OCI-LY3 (cell line): ENCODE data around the gene ZSCAN16.

Experiments
- H2AFZ ChIP-seq: fragments of 200-600, 300-600 bp; shearing (Covaris generic); 2 replicates; pipeline ENCODE4 v1.6.0; 2014; ENCODE audit warnings: antibody characterized with exemption, low read depth, low read length
- H3K27ac ChIP-seq: fragments of 200-600, 300-600 bp; sonication (generic); 2 replicates; pipeline ENCODE4 v1.5.1; 2014; ENCODE audit warnings: mild to moderate bottlenecking, low read length, moderate library complexity, mixed read lengths
- H3K27me3 ChIP-seq: fragments of 200-600, 300-600 bp; sonication (generic); 2 replicates; pipeline ENCODE4 v1.6.1; 2014; ENCODE audit warnings: low read depth, low read length, mixed read lengths
- H3K36me3 ChIP-seq: fragments of 200-600, 300-600 bp; sonication (generic); replicated peaks from 2 replicates; pipeline ENCODE3; 2014; ENCODE audit warnings: low read depth, low read length, mixed read lengths
- H3K4me1 ChIP-seq: fragments of 300-600, 200-600 bp; sonication (generic); 2 replicates; pipeline ENCODE4 v1.6.1; 2014; ENCODE audit warnings: low read length, mixed read lengths
- H3K4me2 ChIP-seq: fragments of 200-600, 300-600 bp; sonication (generic); 2 replicates; pipeline ENCODE4 v1.6.1; 2014; ENCODE audit warnings: low read length, mixed read lengths
- H3K4me3 ChIP-seq: fragments of 300-600, 200-600 bp; sonication (generic); 2 replicates; pipeline ENCODE4 v1.5.1; 2014; ENCODE audit warnings: antibody characterized with exemption, mild to moderate bottlenecking, low read length, moderate library complexity
- H3K79me2 ChIP-seq: fragments of 300-600, 200-600 bp; shearing (Covaris generic); 2 replicates; pipeline ENCODE4 v1.6.1; 2014; ENCODE audit warnings: mild to moderate bottlenecking, low read length, mixed read lengths
- H3K9ac ChIP-seq: fragments of 300-600, 200-600 bp; shearing (Covaris generic); 2 replicates; pipeline ENCODE4 v1.6.0; 2014; ENCODE audit warnings: mild to moderate bottlenecking, low read length, moderate library complexity
- H3K9me3 ChIP-seq: fragments of 200-600, 300-600 bp; shearing (Covaris generic); 2 replicates; pipeline ENCODE4 v1.6.1; 2014; ENCODE audit warnings: low read length, mixed read lengths; ENCODE audit not compliant: insufficient read depth
- H4K20me1 ChIP-seq: fragments of 200-600, 300-600 bp; sonication (generic); 2 replicates; pipeline ENCODE4 v1.6.1; 2016; ENCODE audit warnings: low read length, mixed read lengths; ENCODE audit not compliant: insufficient read depth
- CTCF ChIP-seq: fragments of 200-600, 300-600 bp; sonication (generic); IDR thresholded peaks from 2 replicates; pipeline ENCODE4 v1.5.1; 2014; ENCODE audit warnings: antibody characterized with exemption, low read length, low read depth
- EZH2phosphoT487 ChIP-seq: fragments of 200-600 bp; shearing (Covaris generic); IDR thresholded peaks from 2 replicates; pipeline ENCODE4 v1.6.1; 2018; ENCODE audit warnings: antibody characterized with exemption, mixed run types, low read depth

ZSCAN16 gene

GRCh38 chr6:28159029-28159607 is 34.7 kb downstream of the ZSCAN16 start:
- Histone ChIP-seq H4K20me1 (no peaks in the 10 kb centered on the region), H3K4me3 (no peak overlapping the region), H3K4me1 (no peaks in the 10 kb centered on the region), H3K27ac (no peak overlapping the region), H3K79me2 (no peaks in the 10 kb centered on the region), H3K36me3 (peaks cover 28% of the 10 kb centered on the region), H3K27me3 (no peaks in the 10 kb centered on the region), H3K9ac (no peak overlapping the region), H3K4me2 (no peak overlapping the region), H2AFZ (no peak overlapping the region), H3K9me3 (no peaks in the 10 kb centered on the region)
- no peak for TF ChIP-seq EZH2phosphoT487
- TF ChIP-seq CTCF = no peak

DNA sequence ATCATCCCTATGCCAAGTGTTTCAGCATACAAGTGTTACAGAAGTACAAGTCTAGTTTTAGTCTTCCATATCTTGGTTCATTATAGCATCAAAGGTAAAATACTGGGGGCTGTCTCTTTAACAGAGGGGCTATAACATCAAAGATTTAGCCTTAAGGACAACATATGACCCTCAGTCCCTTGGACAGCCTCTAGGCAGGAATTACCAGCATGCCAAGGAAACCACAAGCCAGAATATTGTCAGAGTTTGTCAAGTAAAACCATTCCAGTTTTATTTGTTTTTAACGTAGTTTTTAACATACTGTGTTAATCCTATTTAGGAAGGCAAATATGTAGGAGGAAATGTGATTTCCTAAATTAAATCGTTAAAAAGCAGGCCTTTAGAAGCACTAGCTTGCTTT is 35.8 kb downstream of the ZSCAN16 start:
- no peaks in the 10 kb centered on the region for H3K27me3 ChIP-seq
- peaks cover 17% of the 10 kb centered on the region for H3K36me3 ChIP-seq
- H3K4me3 ChIP-seq = no peak overlapping the region
- H2AFZ ChIP-seq = no peak overlapping the region
- H4K20me1 ChIP-seq = no peaks in the 10 kb centered on the region
- TF ChIP-seq CTCF (no peak), EZH2phosphoT487 (no peak)
- H3K4me2 ChIP-seq = no peak overlapping the region
- H3K9me3 ChIP-seq = no peaks in the 10 kb centered on the region
- H3K27ac ChIP-seq = no peak overlapping the region
- no peak overlapping the region for H3K9ac ChIP-seq
- H3K4me1 ChIP-seq = no peaks in the 10 kb centered on the region
- H3K79me2 ChIP-seq = no peaks in the 10 kb centered on the region

GRCh38 chr6:28161410-28162079 is 37.1 kb downstream of the ZSCAN16 start:
- Histone ChIP-seq H3K4me1 (no peaks in the 10 kb centered on the region), H3K4me2 (no peak overlapping the region), H3K27me3 (no peaks in the 10 kb centered on the region), H3K36me3 (peaks cover 5% of the 10 kb centered on the region), H3K9ac (no peak overlapping the region), H2AFZ (no peak overlapping the region), H3K4me3 (no peak overlapping the region), H3K79me2 (no peaks in the 10 kb centered on the region), H4K20me1 (no peaks in the 10 kb centered on the region), H3K27ac (no peak overlapping the region), H3K9me3 (no peaks in the 10 kb centered on the region)
- TF ChIP-seq CTCF (no peak), EZH2phosphoT487 (no peak)

GRCh38 chr6:28165563-28165962 is 41.2 kb downstream of the ZSCAN16 start:
- Histone ChIP-seq H3K4me3 (no peak overlapping the region), H2AFZ (no peak overlapping the region), H3K9ac (no peak overlapping the region), H3K4me2 (no peak overlapping the region), H3K27me3 (no peaks in the 10 kb centered on the region), H3K9me3 (no peaks in the 10 kb centered on the region), H3K27ac (no peak overlapping the region), H3K36me3 (no peaks in the 10 kb centered on the region), H3K4me1 (no peaks in the 10 kb centered on the region), H4K20me1 (no peaks in the 10 kb centered on the region), H3K79me2 (no peaks in the 10 kb centered on the region)
- TF ChIP-seq EZH2phosphoT487 (no peak), CTCF (no peak)
